Heart left ventricle (tissue), 16 donors: ENCODE measurements around the gene KLHL13. TPM values are rescaled to one million over a fixed set of nuclear protein-coding genes. Genes with fewer than 3 reads are reported as not detected.

Experiments
- ATAC-seq, 4 donors: fragments of 200-7000 bp; cut with Tn5 transposase; one replicate each; pipeline ENCODE4 v1.9.1; 2020 to 2022; ENCODE audit warnings: moderate library complexity in 4 of 4, mild to moderate bottlenecking in 3 of 4, moderate number of reproducible peaks in 1 of 4
- DNase-seq, 5 donors: peaks; one replicate each; pipeline ENCODE4 v3.0.0-alpha.2; 2020
- H3K27ac ChIP-seq, 12 donors: fragments of 200-600 bp; sonication (generic) in 4 of 12; one replicate each; pipeline versions ENCODE4 v1.5.0 to v1.8.0; 2016 to 2022; ENCODE audit warnings: mild to moderate bottlenecking in 2 of 12
- H3K27me3 ChIP-seq, 9 donors: fragments of 200-600 bp; sonication (generic) in 2 of 9; one replicate each; pipeline versions ENCODE4 v1.5.1 to v1.8.0; 2016 to 2022; ENCODE audit warnings: mild to moderate bottlenecking in 3 of 9
- H3K36me3 ChIP-seq, 9 donors: fragments of 200-600 bp; sonication (generic) in 2 of 9; one replicate each; pipeline versions ENCODE4 v1.5.0 to v1.8.0; 2018 to 2022; ENCODE audit warnings: mild to moderate bottlenecking in 2 of 9
- H3K4me1 ChIP-seq, 12 donors: fragments of 200-600 bp; sonication (generic) in 4 of 12; one replicate each; pipeline versions ENCODE4 v1.5.0 to v1.8.0; 2016 to 2022; ENCODE audit warnings: mild to moderate bottlenecking in 3 of 12
- H3K4me3 ChIP-seq, 12 donors: fragments of 200-600 bp; sonication (generic) in 4 of 12; one replicate each; pipeline versions ENCODE4 v1.5.0 to v1.8.0; 2017 to 2022; ENCODE audit warnings: mild to moderate bottlenecking in 9 of 12, moderate library complexity in 4 of 12
- H3K9me3 ChIP-seq, 12 donors: fragments of 200-600 bp; sonication (generic) in 4 of 12; one replicate each; pipeline versions ENCODE4 v1.5.0 to v1.8.0; 2016 to 2022; ENCODE audit warnings: mild to moderate bottlenecking in 1 of 12
- POLR2A ChIP-seq, 2 donors: fragments of 450-650 bp; IDR thresholded peaks; one replicate each; pipeline ENCODE4 v1.6.1; 2017; ENCODE audit warnings: antibody characterized with exemption in 2 of 2, mild to moderate bottlenecking in 2 of 2, moderate library complexity in 2 of 2
- WGBS, 4 donors: extraction: QIAGEN DNeasy Blood & Tissue Kit in 2 of 4; methylation state at CpG; one replicate each; pipeline versions ENCODE4 v1.1.5 to v1.1.7; 2013 to 2018; 5-methylcytosine and 5-hydroxymethylcytosine counted together
- intact Hi-C, 10 donors: fragments of 100-400 bp; cut with DNase I; formaldehyde crosslinking; loops; one replicate each; pipeline versions ENCODE4 v1.11.1 to v1.14.2; 2022
- long read RNA-seq, 3 donors: library from polyadenylated mRNA; unstranded; transcript quantifications; one replicate each; pipeline ENCODE4 v2.0.0, GENCODE V29; 2020 to 2021
- polyA plus RNA-seq, 2 donors: library from polyadenylated mRNA; stranded (reverse); fragments of 200-250 nt; gene quantifications; one replicate each; pipeline ENCODE4 v1.2.3, GENCODE V29; 2013
- total RNA-seq, 9 donors: library from RNA; depleted of rRNA in 2 of 9; stranded (reverse); fragments of >200 nt in 2 of 9; fragmentation: NEBNext Ultra II Directional in 3 of 9; extraction: Animal tissue kit (Norgen Biotek cat#: 25700) in 3 of 9; gene quantifications; one replicate each; pipeline versions ENCODE4 v1.1.0 to v1.2.4, GENCODE V29; 2016 to 2023
- TF ChIP-seq, protein P1 (sequence below), 12 donors: fragments of 200-600 bp; sonication (generic) in 4 of 12; IDR thresholded peaks; one replicate each; pipeline versions ENCODE4 v1.5.0 to v1.8.0; 2018 to 2022; ENCODE audit warnings: antibody characterized with exemption in 12 of 12, mild to moderate bottlenecking in 5 of 12
- donor health status: ischemic (EF 13 %, LVEDD 7.1; RV severe dilation, severe dysfunction).
- donor health status: healthy with polysubstance abuse.
- donor health status: DM: no; HTN: yes; CAD: no.
- donor health status: DM: no; HTN: no; CAD: no.
- donor health status: ischemic (EF 25% LVEDD 6.9; RV normal size, moderate dysfunction).
- donor health status: ischemic (EF 25% LVEDD 5.7; RV mildly dilated, moderate dysfunction).
- donor health status: healthy.
- donor health status: DM: yes; HTN: yes; CAD: no.
- donor health status: ischemic (EF 35%, LVEDD 5.7; RV mildly dilated, moderate dysfunction).
- donor health status: nonischemic (EF 11% LVEDD 7.7; RV severe dilation, severe dysfunction).
- donor health status: DM: yes; HTN: yes; CAD: no.
- donor health status: PGD.
- donor health status: ischemic (EF 29% LVEDD 5.4; RV normal size, mild dysfunction).
- donor health status: nonischemic (EF 23%, LVEDD 6.1; RV moderate dilation, normal function).

The KLHL13 gene, protein sequence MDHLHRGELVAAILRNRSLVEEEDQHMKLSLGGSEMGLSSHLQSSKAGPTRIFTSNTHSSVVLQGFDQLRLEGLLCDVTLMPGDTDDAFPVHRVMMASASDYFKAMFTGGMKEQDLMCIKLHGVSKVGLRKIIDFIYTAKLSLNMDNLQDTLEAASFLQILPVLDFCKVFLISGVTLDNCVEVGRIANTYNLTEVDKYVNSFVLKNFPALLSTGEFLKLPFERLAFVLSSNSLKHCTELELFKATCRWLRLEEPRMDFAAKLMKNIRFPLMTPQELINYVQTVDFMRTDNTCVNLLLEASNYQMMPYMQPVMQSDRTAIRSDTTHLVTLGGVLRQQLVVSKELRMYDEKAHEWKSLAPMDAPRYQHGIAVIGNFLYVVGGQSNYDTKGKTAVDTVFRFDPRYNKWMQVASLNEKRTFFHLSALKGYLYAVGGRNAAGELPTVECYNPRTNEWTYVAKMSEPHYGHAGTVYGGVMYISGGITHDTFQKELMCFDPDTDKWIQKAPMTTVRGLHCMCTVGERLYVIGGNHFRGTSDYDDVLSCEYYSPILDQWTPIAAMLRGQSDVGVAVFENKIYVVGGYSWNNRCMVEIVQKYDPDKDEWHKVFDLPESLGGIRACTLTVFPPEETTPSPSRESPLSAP
- total RNA-seq (10 to 100 TPM in 4 of 9 donors, 1 to 10 TPM in 5; 5.9 to 14.2 (median 9.0) TPM), polyA plus RNA-seq (1 to 10 TPM; 3.4 to 3.8 TPM)
- long read RNA-seq, donor 1, transcript KLHL13-204 (7 exons, 3,256 nt) = major isoform, 13 of 20 reads
- long read RNA-seq, donor 1, partial matches to known transcripts = 0 of 20 reads
- long read RNA-seq, donor 1, other reads (novel, unspliced or antisense) = 3 of 20 reads
- long read RNA-seq, donor 2, full-length matches to known transcripts = 13 of 19 reads
- long read RNA-seq, donor 2, partial matches to known transcripts = 4 of 19 reads
- long read RNA-seq, donor 2, other reads (novel, unspliced or antisense) = 2 of 19 reads
- long read RNA-seq, donor 3, partial matches to known transcripts = 0 of 6 reads
- long read RNA-seq, donor 3, other reads (novel, unspliced or antisense) = 0 of 6 reads

DNA sequence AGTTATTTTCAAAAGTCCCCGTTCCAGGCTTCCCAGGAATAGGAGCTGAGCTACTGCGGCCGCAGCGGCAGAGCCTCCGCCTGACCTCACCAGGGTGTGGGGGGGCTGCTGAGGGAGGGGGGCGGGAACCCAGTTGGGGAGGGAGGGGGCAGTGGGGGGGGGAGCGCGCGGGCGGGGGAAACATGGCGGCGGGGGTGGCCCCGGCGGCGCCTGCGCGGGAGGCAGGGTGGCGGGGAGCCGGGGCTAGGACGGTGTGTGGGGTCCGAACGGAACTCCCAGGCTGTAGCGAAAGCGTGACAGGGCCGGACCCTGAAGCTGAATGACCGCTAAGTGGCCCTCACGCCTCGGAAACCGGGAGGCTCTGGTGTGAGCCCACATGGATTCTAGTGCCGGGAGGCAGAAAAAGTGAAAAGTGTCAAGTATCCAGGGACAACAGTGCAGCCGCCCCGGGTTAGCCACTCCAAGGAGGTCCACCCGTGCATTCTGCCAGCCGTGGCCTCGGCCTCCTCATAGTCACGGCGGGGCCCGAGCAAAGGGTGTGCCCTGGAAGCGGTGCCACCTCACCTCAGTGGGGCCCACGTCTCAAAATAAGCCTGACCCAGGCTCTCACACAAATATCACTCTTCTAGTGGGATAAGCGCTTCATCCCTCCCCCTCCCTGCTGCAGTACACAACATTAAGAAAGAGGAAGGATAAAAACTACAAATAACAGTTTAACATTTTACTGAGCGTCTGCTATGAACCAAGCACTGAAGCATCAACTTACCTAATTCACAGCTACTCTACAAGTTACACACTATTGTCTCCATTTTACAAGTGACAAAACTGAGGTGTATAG, at the start of gene KLHL13:
TSS of gene KLHL13 (minus strand) at position 98 of the 838 bp plus-strand sequence. CDS start 88,337 bp downstream, outside the sequence.
- H3K9me3 ChIP-seq = no peaks in the 10 kb centered on the region
- ATAC-seq (peak; percentile 51 to 86 (median 82)), DNase-seq (peak; percentile 43 to 57 (median 45))
- intact Hi-C loops = loop anchor here in 2 of 10 donors (2.0 to 5.0 kb wide), 2 partner anchors 72 to 115 kb away; no protein-coding TSS in a partner anchor
- H3K4me1 ChIP-seq = peaks cover 0 to 4% (median 0%) of the 10 kb centered on the region in 12 donors
- peak within 1 kb of the TSS; percentile 47 to 86 (median 77) for H3K27ac ChIP-seq
- 1 to 42% (median 14%) methylated on average over 22 to 40 of the region's 42 CpGs for WGBS, 4 donors
- no peak for TF ChIP-seq POLR2A (IDR thresholded peaks at IDR 0.05)
- TF ChIP-seq, protein P1, sequence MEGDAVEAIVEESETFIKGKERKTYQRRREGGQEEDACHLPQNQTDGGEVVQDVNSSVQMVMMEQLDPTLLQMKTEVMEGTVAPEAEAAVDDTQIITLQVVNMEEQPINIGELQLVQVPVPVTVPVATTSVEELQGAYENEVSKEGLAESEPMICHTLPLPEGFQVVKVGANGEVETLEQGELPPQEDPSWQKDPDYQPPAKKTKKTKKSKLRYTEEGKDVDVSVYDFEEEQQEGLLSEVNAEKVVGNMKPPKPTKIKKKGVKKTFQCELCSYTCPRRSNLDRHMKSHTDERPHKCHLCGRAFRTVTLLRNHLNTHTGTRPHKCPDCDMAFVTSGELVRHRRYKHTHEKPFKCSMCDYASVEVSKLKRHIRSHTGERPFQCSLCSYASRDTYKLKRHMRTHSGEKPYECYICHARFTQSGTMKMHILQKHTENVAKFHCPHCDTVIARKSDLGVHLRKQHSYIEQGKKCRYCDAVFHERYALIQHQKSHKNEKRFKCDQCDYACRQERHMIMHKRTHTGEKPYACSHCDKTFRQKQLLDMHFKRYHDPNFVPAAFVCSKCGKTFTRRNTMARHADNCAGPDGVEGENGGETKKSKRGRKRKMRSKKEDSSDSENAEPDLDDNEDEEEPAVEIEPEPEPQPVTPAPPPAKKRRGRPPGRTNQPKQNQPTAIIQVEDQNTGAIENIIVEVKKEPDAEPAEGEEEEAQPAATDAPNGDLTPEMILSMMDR (IDR thresholded peaks at IDR 0.05) = no peak
- no peaks in the 10 kb centered on the region for H3K36me3 ChIP-seq
- H3K4me3 ChIP-seq = peak within 1 kb of the TSS; percentile 37 to 82 (median 62)
- H3K27me3 ChIP-seq = peaks cover 0 to 11% (median 0%) of the 10 kb centered on the region in 9 donors

DNA sequence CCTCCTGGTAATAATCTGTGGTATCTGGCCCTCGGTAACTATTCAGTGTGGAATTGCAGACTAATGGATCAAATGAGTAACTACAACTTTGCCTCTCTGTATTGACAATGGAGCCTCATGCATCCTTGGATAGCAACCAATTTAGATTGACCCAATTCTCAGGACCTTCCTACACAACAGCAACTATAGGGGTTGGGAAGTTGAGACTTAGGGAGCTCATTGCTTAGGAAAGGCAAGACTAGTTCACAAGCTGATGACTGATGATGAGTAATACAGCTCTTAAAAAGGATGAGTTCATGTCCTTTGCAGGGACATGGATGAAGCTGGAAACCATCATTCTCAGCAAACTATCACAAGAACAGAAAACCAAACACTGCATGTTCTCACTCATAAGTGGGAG, 47.5 kb upstream of the KLHL13 start:
- ATAC-seq (no peak), DNase-seq (no peak)
- 64 to 97% (median 80%) methylated on average over 1 of the region's 1 CpG for WGBS, 4 donors
- intact Hi-C loops = no loop called here
- TF ChIP-seq POLR2A (IDR thresholded peaks at IDR 0.05) = no peak
- TF ChIP-seq, protein P1 (IDR thresholded peaks at IDR 0.05) = no peak
- Histone ChIP-seq H3K27me3 (peaks cover 0 to 2% (median 0%) of the 10 kb centered on the region in 9 donors), H3K27ac (no peak overlapping the region), H3K4me3 (no peak overlapping the region), H3K4me1 (no peaks in the 10 kb centered on the region), H3K9me3 (no peaks in the 10 kb centered on the region), H3K36me3 (no peaks in the 10 kb centered on the region)

DNA sequence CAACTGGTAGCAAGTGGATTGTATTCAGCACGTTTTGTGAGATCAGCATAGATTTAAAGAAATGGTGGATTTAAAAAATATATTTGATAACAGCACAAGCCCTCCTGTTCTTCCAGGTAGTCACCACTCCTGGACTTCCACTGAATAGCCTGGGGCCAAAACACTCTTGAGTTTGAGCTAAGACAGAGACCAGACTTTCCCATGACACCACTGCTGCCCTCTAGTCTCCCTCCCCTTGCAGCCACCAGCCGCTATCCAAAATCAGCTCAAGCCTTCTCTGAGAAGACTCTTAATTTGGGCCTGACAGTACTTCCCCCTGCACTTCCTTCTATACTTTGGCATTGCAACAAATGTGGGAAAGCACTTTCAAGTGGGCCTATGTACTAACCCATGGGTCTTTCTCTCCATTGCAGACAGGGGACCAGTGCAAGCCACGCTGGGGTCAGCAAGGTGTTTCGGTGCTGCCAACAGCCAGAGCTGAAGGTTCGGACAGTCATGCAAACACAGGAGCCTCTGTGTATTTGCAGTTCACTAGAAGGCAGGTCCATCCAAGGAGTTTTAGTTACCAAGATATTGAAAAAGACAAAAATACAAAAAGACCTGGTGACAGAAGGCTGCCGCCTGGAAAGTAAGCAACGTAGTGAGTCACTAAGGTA, 40.5 kb upstream of the KLHL13 start:
- H3K4me1 ChIP-seq = no peaks in the 10 kb centered on the region
- TF ChIP-seq POLR2A (IDR thresholded peaks at IDR 0.05) = no peak
- TF ChIP-seq, protein P1 (IDR thresholded peaks at IDR 0.05) = no peak
- H3K4me3 ChIP-seq = no peak overlapping the region
- no peak overlapping the region for H3K27ac ChIP-seq
- no peaks in the 10 kb centered on the region for H3K9me3 ChIP-seq
- ATAC-seq (no peak), DNase-seq (no peak)
- WGBS, 4 donors = 69 to 94% (median 84%) methylated on average over 7 of the region's 7 CpGs
- H3K36me3 ChIP-seq = no peaks in the 10 kb centered on the region
- intact Hi-C loops = no loop called here
- H3K27me3 ChIP-seq = peaks cover 0 to 2% (median 0%) of the 10 kb centered on the region in 9 donors
